Measurements from ENCODE around the gene SLC22A5. TPM values are rescaled to one million over a fixed set of nuclear protein-coding genes. Genes with fewer than 3 reads are reported as not detected.

The SLC22A5 gene
- 1 to 10 TPM; 5.2 to 5.7 TPM for total RNA-seq

- POLR2A ChIA-PET = interaction anchor here (0.6 to 1.6 kb wide), 3 partner anchors 9 to 76 kb away, joined by 3 to 8 read pairs (median 3); partner anchors contain the start of gene SLC22A4
- CTCF ChIA-PET = interaction anchor here (1.0 to 1.9 kb wide), 7 partner anchors 17 to 131 kb away, joined by 3 to 6 read pairs (median 4); partner anchors contain the start of gene IRF1
These were observed at the start of gene SLC22A5 for GRCh38 chr5:132369474-132370180. TSS of gene SLC22A5 (plus strand) at chr5:132369710. CDS start at chr5:132369973, 263 bp downstream.

DNA sequence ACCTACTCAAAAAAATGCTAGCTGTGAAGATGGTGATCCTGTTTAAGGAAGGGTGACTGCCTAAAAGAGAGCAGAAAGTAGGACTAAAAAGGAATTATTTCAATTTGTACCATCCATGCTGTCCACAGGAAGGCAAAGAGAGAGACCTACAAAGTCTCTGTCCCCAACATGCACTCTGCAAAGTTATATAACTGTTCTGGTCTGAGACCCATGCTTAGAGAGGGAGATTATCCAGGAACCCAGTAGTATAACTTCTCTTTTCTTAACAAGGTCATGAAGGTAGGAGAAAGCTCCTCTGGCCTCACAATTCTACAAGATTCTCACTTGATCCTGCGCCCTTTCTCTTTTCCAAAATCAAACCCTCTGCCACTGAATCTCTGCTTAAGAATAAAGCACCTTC is 49.5 kb upstream of the SLC22A5 start:
- ChIA-PET POLR2A (no interaction called here), CTCF (no interaction called here)

GRCh38 chr5:132321109-132321721 is 48.3 kb upstream of the SLC22A5 start:
- POLR2A ChIA-PET = no interaction called here
- CTCF ChIA-PET = no interaction called here

DNA sequence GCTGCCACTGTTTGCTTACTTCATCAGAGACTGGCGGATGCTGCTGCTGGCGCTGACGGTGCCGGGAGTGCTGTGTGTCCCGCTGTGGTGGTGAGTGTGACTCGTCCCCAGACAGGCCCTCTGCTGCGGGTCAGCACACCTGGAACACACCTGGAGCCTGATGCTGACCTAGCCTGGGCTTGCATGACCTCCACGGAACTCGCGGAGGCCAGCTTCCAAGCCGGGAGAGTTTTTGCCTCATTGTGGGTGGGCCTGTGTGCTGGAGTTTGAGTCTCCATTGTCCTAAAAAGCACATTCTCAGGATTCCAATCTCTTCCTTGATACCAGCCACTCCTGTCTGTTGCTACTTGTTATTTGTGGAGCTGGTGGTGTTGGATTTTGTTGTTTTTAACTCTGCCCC is 47.2 kb upstream of the SLC22A5 start:
- CTCF ChIA-PET = no interaction called here

GRCh38 chr5:132323202-132323601 is 46.3 kb upstream of the SLC22A5 start:
- POLR2A ChIA-PET = no interaction called here
- CTCF ChIA-PET = interaction anchor here (1.2 kb wide), 1 partner anchor 96 kb away, joined by 3 read pairs; the partner anchor contains the start of gene P4HA2

More for the DNA sequence above, 47.2 kb upstream of the SLC22A5 start:
- POLR2A ChIA-PET = no interaction called here

DNA sequence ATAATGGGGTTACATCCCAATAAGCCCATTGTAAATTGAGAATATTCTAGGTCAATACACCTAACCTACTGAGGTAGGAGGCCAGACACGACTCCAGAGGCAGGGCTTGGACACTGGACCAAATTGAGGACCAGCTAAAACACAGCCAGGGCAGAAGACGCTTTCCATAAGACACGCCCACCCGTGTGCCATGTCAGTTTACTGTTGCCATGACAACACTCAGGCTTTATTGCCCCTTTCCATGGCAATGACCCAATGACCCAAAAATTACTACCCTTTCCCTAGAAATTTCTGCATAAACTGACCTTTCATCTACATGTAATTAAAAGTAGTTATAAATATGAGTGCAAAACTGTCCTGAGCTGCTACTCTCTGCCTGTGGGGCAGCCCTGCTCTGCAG is 43.8 kb upstream of the SLC22A5 start:
- ChIA-PET POLR2A (no interaction called here), CTCF (no interaction called here)

- CTCF ChIA-PET = interaction anchor here (0.5 kb wide), 1 partner anchor 10 kb away, joined by 3 read pairs; no protein-coding TSS in a partner anchor
- POLR2A ChIA-PET = no interaction called here
These were observed 42.1 kb upstream of the SLC22A5 start for GRCh38 chr5:132327252-132327955.

- CTCF ChIA-PET = no interaction called here
- POLR2A ChIA-PET = no interaction called here
These were observed 34.7 kb upstream of the SLC22A5 start for GRCh38 chr5:132334812-132335211.

DNA sequence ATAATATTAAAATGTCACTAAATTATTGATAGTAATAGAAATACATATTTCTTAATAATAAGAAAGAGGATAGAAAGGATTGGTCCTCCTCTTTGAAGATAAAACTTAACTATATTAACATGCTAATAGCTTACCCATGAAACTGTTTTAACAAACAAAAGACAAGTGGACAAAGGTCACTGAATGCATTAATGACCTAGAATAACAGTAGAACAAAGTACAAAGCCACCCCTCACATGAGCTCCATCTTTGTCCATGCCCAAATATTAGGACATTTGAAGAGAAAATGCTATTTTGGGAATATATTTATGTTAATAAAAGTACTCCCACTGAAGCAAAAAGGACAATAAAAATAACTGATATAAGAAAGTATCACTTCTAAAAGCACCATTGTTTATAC is 34.1 kb upstream of the SLC22A5 start:
- CTCF ChIA-PET = no interaction called here
- POLR2A ChIA-PET = no interaction called here

- CTCF ChIA-PET = no interaction called here
- POLR2A ChIA-PET = no interaction called here
These were observed 30.0 kb upstream of the SLC22A5 start for GRCh38 chr5:132339502-132339901.

- POLR2A ChIA-PET = no interaction called here
- CTCF ChIA-PET = no interaction called here
These were observed 27.0 kb upstream of the SLC22A5 start for GRCh38 chr5:132342291-132343180.

DNA sequence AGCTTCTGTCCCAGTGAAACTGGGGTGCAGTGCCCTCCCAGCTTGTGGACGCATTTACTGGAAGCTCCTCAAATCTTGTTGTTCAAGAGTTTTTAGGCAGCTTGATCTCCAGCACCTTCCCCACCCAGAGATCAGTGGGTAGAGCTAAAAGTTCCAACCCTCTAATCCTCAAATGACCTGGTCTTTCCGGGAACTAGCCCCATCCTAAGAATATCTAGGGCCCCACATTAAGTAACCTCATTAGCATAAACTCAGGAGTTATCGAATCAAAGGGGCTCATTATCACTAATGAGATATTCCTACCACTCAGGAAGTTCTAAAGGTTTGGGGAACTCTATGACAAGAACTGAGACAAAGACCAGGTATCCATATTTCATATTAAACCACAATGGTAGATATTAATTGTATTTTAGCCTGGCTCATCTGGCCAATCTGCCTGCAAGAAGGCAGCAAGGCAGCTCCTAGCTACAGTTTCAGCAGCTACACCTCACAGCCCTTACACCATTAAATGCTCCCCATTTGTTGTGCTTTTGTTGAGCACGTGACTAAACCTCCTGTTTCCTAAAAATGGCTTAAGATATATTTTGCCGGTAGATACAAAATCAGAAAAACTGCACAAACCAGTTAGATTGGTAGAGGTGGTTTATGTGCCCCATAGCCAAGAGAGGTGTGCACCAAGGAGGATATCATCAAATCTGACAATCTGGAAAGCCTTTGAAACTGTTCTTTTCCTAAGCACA is 24.6 kb upstream of the SLC22A5 start:
- CTCF ChIA-PET = interaction anchor here (0.5 kb wide), 1 partner anchor 484 kb away, joined by 4 read pairs; no protein-coding TSS in a partner anchor
- POLR2A ChIA-PET = no interaction called here

- ChIA-PET CTCF (no interaction called here), POLR2A (no interaction called here)
These were observed 16.0 kb upstream of the SLC22A5 start for GRCh38 chr5:132353486-132353995.

- POLR2A ChIA-PET = no interaction called here
These were observed 14.9 kb upstream of the SLC22A5 start for GRCh38 chr5:132354381-132355139.

GRCh38 chr5:132355140-132355765 is 14.3 kb upstream of the SLC22A5 start:
- POLR2A ChIA-PET = no interaction called here
- CTCF ChIA-PET = no interaction called here

More at GRCh38 chr5:132354381-132355139, 14.9 kb upstream of the SLC22A5 start:
- CTCF ChIA-PET = no interaction called here

GRCh38 chr5:132358775-132359174 is 10.7 kb upstream of the SLC22A5 start:
- POLR2A ChIA-PET = no interaction called here
- CTCF ChIA-PET = interaction anchor here (0.9 kb wide), 1 partner anchor 142 kb away, joined by 3 read pairs; no protein-coding TSS in a partner anchor

- POLR2A ChIA-PET = no interaction called here
- CTCF ChIA-PET = no interaction called here
These were observed 7.4 kb upstream of the SLC22A5 start for GRCh38 chr5:132362086-132362485.

Measured in activated CD8-positive, alpha-beta memory T cell treated with anti-CD3 and anti-CD28 coated beads for 36 hours (primary cell).